Stimulated activated naive CD4-positive, alpha-beta T cell treated with Interleukin-2 at 50 U/mL for 16 hours (primary cell): ENCODE data around the gene TDRD9.
"Not testable (repeated sequence)": the region's sequence is repeated elsewhere in the genome, so short reads cannot be mapped to it uniquely, and the experiment has no call there.

ENCODE experiments used
- DNase-seq: peaks from one replicate; lab custom pipeline; 2025; lab: John Stamatoyannopoulos, UW

TDRD9 gene

DNA sequence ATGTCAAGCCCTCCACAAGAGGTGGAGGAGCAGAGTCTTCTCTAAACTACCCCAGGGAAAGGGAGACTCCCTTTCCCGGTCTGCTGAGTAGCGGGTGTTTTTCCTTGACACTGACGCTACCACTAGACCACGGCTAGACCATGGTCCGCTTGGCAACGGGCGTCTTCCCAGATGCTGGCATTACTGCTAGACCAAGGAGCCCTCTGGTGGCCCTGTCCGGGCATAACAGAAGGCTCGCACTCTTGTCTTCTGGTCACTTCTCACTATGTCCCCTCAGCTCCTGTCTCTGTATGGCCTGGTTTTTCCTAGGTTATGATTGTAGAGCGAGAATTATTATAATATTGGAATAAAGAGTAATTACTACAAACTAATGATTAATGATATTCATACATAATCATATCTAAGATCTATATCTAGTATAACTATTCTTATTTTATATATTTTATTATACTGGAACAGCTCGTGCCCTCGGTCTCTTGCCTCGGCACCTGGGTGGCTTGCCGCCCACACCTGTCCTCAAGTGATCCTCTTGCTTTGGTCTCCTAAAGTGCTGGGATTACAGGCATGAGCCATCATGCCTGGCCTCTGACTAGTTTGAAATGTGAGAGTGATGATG lies 52.5 kb downstream of the TDRD9 start:
- DNase-seq = not testable (repeated sequence)

DNA sequence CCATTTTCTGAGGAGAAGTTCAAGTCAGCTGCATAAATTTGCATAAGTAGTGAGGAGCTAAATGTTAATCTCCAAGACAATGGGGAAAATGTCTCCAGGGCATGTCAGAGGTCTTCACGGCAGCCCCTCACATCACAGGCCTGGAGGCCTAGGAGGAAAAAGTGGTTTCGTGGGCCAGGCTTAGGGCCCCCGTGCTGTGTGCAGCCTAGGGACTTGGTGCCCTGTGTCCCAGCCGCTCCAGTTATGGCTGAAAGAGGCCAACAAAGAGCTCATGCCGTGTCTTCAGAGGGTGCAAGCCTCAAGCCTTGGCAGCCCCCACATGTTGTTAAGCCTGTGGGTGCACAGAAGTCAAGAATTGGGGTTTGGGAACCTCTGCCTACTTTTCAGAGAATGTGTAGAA lies 55.9 kb downstream of the TDRD9 start:
- no peak for DNase-seq

DNA sequence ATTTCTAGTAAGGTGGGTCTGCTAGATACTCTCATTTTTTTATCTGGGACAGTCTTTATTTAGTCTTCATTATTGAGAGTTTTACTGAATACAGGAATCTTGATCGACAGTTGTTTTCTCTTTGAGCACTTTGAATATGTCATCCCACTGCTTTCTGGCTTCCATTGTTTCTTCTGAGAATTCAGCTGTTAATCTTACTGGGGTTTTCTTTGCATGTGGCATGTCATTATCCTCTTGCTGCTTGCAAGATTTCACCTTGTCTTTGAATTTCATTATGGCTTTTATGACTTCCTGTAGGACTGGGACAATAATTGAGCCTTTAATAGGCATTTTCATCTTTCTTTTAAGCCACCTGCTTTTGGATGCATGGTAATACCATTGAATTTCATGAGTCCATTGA lies 60.8 kb downstream of the TDRD9 start:
- no peak for DNase-seq

DNA sequence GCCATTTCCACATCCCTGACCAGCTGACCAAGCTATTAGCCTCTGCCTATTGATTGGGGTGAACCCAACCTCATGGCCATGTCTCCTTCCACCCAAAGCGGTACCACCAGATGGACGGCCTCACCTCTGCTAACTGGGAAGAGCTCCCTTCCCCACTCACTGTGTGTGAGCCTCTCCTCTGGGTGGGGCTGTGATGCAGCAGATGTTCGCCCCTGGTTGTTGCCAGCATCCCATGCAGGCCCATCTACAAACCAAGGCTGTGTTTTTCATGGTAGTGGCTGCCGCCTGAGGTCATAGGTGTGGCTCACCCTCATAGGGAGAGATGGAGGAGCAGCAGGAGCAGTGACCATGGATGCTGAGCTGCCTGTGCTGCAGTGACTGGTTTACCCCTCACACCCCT lies 61.7 kb downstream of the TDRD9 start:
- no peak for DNase-seq

DNA sequence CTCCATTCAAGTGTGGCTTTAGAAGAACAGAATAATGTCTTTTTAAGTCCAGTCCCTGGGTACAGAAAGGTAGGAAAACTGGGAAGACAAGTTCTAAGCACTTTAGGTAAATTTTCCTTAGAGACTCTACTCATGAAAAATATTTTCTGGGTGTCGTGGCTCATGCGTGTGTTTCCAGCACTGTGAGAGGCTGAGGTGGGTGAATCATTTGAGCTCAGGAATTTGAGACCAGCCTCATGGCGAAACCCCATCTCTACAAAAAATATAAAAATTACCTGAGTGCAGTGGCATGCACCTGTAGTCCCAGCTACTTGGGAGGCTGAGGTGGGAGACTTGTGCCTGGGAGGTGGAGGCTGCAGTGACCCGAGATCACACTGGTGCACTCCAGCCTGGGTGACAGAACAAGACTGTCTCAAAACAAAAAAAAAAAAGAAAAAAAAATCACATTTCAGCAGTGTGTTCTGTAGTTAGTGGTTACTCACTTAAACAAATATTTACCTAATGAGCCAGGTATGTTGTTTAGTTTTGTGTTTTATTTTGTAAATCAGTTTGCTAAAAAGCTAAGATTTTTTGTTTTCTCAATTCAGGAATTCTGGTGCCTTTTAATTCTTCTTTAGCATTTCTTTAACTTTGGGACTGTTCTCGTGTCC lies 66.4 kb downstream of the TDRD9 start:
- no peak for DNase-seq

DNA sequence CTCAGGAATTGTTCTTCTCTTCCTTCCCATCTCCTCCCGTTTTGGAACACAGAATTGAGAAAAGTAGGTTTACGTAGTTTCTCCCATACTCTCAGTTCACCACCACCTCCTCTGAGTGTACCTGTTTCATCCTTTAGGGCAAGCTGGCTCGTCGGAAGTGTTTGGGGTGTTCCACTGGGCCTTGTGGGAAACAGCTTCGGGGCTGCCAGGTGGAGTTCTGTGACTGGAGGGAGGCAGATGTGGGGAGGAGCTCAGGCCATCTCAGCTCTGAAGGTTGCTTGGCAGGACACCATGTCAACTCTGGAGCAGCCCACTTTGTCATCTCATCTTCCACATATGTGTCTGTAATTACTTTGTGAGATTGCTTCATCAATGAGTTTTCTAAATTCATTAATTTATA lies 67.6 kb downstream of the TDRD9 start:
- no peak for DNase-seq

DNA sequence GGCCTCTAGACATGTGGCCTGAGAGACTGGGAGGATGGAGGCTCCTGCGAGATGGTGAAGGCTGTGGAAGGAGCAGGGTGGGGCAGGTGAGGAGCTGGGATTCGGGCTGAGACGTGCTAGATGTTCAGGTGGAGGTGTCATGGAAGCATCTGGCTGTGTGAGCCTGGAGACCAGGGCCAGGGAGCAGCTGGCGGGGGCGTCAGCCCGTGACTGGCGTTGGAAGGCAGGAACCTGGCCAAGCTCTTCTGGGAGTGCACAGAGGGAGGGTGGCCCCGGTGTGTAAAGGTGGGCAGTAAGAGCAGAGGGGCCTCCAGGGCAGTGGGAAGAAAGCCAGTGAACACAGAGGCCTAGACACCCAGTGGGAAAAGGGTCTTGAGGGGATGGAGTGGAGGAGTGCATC lies 69.1 kb downstream of the TDRD9 start:
- no peak for DNase-seq

DNA sequence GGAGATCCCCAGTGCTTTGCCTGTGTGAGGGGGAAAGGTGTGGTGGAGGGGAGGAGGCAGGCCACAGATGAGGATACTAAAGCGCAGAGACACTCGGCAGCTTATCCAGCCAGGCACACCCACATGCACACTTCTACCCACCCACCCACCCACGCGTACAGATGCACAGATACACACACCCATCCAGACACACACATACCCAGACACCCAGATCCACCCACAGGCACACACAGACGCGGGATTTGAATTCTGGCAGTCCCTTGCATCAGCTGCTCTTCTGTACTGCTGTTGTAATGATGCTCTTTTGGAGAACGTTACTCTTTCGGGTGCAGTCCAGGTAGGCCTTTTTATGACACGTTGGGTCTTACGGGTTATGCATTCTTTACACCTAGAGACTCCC lies 69.8 kb downstream of the TDRD9 start:
- DNase-seq = no peak

DNA sequence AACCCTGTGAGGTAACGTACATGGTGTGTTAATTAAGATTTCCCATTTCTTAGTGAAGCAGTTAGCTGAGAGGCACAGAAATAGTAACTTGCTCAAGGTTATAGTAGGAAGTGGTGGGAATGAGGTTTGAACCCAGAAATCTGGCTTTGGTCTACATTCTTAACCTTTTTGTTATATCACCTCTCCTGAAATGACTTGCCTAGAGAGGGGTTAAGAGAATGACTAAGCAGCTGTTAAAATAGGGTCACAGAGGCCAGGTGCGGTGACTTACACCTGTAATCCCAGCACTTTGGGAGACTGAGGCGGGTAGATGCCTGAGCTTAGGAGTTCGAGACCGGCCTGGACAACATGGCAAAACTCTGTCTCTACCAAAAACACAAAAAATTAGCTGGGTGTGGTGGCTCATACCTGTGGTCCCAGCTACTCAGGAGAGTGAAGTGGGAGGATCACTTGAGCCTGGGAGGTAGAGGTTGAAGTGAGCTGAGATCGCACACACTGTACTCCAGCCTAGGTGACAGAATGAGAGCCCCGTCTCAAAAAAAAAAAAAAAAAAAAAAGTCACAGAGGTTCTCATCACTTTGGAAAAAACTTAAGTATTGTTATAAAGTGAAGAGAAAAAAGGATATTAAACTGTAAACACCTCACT lies 71.7 kb downstream of the TDRD9 start:
- DNase-seq = no peak

DNA sequence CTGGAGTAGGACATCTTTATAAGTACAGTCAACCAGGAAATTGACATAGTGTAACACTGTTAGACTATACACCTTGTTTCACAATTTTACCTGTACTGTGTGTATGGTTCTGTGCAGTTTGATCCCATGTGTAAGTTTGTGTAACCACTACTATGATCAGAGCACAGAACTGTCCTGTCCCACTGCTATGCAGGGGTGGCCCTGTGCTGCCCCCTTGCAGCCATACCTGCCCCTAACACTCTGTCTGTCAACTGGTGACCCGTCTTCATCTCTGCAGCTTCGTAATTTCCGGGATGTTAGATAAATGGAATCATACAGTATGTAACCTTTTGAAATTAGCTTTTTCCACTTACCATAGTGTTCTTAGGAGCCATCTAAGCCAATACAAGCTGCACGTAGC lies 72.7 kb downstream of the TDRD9 start:
- DNase-seq = no peak

DNA sequence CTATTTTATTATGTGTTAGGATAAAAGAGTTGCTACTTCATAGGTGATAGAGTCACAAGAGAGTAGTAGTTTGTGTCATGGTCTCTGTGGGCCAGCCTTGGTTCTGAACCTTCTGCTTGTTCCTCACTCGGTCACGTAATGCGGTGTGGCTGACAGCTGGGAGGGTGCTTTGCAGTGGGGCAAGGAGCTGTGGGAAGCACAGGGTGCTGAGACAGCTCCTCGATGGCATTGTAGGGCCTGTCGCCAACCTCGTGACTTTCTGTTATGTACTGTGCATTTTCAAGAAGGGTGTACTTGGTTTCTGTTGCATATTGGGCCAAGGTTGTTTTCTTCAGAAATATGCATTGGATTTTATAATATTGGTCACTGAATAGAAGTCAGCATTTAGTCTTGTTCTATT lies 75.4 kb downstream of the TDRD9 start:
- no peak for DNase-seq

DNA sequence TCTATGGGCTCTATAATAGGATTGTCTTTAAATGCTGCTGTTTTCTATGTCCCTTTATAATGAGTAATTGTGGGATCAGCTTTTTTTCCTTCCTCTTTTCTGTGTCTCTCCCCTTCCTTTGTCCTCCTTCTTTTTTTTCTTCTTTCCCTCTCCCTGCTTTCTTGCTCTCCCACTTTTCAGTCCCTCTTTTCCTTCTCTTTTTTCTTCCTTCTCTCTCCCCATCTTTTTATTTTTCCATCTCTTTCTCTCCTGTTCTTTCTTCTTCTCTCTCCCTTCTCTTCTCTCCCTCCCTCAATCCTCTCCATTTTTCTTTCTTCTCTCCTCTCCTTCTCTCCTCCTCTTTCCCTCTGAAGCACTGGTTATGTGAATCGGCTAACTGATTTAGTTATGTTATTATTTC lies 76.6 kb downstream of the TDRD9 start:
- DNase-seq = no peak

DNA sequence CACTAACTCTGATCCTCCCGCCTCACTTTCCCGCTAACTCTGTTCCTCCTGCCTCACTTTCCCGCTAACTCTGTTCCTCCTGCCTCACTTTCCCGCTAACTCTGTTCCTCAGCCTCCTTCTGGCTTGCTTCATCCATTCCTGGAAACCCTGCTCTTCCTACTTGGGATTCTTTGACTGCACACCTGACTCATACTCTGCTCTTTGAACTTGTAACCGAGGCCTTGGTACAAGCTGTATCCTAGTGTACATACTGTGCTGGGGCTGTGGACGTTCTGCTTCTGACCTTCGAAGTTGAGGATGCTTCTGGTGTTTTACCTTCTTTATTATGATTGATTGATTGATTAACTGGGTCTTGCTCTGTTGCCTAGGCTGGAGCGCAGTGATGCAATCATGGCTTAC lies 77.2 kb downstream of the TDRD9 start:
- no peak for DNase-seq

DNA sequence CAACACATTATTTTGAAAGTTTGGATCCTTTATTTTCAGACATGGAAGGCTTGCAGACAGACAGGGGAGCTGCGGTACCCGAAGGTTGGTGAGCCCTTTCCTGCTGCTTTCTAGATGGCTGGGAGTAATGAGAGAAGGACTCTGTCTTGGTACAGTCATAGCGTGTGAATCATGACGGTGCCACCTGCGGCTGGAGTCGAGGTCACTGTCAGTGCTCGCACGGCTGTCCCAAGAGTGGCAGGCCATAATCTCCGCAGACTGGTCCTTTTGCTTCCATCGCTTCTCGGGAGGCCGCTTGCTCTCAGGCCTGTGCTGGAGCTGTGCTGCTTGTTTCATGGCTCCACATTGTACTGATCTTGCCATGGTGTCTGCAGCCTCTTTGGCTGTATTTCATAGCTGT lies 78.9 kb downstream of the TDRD9 start:
- DNase-seq = no peak

DNA sequence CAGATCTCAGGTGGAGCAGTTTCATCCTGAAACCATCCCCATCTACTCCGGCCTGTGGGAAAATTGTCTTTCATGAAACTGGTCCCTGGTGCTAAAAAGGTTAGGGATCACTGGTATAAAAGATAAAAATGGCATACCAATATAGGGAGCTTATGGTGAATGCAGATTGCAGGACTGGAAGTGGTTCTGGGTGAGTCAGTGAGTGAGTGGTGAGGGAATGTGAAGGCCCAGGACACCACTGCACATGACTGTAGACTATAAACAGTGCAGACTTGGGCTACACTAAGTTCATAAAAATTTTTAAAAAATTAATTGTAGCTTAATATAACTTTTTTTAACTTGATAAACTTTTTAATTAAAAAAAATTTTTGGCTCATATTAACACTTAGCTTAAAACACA lies 81.0 kb downstream of the TDRD9 start:
- no peak for DNase-seq

DNA sequence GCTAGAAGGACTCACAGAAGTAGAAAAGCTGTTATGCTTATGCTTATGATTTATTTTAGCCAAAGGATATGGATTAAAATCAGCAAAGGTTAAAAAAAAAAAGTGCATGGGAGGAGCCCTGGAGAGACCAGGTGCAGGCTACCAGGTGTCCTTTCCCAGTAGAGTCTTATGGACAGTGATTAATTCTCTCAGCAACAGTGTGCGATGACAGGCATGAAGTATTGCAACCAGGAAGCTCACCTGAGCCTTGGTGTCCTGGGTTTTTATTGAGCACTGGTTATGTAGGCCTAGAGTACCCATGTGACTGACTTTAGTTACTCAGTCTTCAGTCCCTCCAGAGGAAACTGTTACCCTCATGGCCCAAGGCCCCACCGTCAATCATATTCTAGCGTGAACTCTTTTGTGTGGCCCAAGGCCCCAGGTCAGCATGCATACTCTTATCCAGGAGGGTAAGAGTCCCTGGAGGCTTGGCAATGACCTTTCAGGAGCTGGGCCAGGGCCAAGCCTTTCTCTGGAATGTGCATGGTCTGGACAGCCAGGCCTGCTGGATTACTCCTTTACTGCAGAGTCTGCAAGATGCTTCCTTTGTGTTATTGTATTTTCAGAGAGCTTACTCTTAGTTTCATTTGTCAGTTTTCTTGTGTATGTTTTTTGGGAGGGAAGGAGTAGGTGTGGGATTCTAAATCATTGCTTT lies 83.7 kb downstream of the TDRD9 start:
- DNase-seq = no peak

DNA sequence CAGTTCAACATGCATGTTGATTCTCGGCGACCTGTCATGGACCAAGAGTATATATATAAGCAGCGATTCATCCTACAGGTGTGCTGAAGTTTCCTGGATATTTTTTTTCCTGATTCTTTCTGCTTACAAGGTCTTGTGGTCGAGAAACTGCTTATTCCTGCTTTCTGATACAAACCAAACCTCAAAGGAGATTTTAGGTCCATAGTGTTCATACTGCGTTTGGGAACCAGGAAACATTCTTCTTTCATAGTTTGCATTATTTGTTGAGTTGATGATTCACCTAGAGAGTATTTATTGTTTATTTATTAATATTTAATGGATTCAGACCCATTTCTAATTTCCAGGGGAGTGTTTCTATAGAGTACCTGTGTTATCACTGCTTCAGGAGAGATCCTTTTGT lies 86.5 kb downstream of the TDRD9 start:
- DNase-seq = no peak

DNA sequence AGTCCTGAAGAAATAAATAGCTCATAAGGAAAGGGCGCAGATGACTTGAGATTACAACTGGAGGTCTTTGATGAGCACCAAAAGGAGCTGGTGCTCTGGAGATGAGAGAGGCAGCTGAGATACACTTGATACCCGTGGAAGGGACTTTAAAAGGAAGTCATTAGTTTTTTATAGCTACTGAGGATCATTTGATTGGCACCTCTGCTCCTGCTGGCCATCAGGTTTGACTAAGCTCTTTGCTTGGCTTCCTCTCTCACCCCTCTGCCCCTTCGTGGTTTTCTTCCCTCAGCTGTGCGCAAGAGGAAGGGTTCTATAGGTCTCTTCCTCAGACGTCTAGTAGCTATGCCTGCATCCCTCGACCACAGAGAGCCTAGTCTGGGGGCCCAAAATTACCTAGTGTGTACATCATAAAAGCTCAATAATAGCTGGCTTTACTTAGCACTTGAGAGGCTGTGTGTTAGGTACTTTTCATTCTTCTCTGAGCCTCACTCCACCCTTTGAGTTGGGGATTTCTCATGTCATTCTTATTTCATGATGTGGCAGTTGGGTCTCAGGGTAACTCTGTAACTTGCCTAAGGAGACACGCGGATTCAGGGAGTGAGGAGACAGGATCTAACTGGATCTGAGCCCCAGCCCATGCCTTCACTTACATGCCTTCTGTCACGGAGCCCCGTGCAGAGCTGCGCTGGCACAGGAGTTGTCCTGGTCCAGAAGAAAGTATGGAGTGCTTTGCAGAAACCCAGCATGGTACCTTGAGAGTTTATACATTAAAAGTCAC lies 88.8 kb downstream of the TDRD9 start:
- no peak for DNase-seq

DNA sequence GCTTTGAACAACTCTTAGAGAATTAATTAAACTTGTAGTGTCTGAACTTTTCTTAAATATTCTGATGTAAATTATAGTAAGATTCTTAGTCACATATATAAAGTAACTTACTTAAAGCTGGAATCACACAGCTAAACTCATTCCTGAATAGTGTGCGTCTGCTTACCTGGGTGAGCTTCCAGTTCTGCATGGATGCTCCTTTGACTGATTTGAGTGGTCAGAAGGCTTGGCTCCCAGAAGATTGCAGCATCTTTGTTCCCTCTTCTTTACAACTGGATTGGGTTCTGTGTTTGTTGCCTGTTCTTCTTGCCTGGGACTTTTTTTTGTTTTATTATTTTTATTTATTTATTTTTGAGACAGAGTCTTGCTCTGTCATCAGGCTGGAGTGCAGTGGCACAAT lies 90.8 kb downstream of the TDRD9 start:
- DNase-seq = no peak

DNA sequence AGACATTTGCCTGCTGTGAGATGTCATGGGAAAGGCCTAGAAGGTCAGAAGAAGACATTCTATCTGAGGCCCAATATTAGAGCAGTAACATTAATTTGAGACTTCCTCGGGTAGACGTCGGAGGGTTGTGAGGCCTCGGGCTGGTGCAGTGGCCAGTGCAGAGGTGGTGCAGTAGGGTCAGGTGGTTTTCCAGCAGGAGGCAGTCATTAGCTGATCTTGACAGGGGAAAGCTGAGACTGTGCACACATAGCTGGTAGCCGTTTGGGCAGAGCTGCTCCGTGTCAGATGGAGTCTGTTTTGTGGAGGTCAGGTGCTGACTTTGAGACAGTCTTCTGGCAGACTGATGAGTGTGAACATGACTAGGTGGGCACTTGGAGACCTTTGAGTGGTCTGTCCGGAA lies 91.5 kb downstream of the TDRD9 start:
- DNase-seq = no peak

DNA sequence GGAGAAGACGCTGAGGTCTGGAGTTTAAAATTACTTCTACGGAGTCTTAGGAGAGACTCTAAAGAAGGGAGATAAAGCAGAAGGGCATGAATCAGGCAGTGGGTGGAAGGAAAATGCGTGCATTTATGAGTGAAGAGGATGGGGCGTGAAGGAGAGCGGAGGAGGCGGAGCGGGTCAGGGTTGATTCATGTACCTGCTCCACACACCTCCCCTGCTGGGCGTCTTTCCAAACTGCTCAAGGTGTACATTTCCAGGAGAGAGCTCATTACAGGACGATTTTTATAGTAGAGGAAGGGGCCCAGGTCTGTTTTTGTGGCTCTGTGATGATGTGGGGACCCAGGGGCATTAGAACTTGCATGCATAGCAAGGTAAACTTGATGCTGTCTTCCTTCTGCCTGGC lies 92.2 kb downstream of the TDRD9 start:
- DNase-seq = no peak

DNA sequence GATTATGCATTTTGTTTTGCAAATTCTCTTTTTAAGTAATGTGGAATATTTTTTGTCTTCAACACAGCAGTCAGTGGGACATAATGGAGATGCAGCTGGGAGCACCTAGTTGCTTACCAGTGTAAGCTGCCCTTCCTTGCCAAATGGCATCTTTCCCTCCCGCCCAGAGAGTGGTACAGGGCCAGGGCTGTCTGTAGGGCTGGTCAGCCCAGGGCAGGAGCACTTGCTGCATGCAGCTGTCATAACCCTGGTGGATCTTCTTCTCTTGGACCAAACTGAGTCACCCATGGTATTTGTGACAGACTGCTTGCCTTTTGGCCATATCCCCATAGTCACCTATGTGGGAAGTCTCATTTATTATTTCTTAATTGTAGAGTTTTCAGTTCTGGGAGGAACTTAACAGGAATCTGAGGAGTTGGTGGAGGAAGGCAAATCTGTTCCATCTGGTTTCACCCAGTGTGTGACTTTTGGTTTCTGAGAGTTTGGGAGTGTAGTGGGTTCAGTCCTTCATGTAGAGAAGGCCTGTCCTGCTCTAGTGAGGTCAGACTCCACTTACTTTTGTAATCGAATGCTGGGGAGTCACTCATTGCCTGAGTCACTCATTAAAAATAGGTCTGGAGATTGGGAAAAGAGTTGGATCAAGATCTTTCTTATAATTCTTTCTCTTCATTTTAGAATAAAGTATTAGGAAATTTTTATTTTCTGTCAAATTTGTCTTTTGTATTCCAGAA lies 95.2 kb downstream of the TDRD9 start:
- no peak for DNase-seq
